Activated gamma-delta T cell (primary cell): ENCODE measurements around the gene GPX4.
A peak's percentile ranks its signal among the peaks of the same experiment; 100 is the strongest.

Source experiments
- DNase-seq: peaks from one replicate; lab custom pipeline; 2025; lab: John Stamatoyannopoulos, UW

GPX4 gene

GRCh38 chr19:1084024-1084868 lies 19.5 kb upstream of the GPX4 start:
- DNase-seq: no peak

- DNase-seq: no peak
These were observed 18.6 kb upstream of the GPX4 start for GRCh38 chr19:1085053-1085658.

GRCh38 chr19:1085676-1086442 lies 17.9 kb upstream of the GPX4 start:
- DNase-seq: no peak

- DNase-seq: no peak
These were observed 17.2 kb upstream of the GPX4 start for GRCh38 chr19:1086613-1087012.

GRCh38 chr19:1087813-1088415 lies 15.9 kb upstream of the GPX4 start:
- DNase-seq: no peak

GRCh38 chr19:1088416-1089010 lies 15.3 kb upstream of the GPX4 start:
- no peak for DNase-seq

GRCh38 chr19:1089126-1089771 lies 14.5 kb upstream of the GPX4 start:
- no peak for DNase-seq

- DNase-seq: no peak
These were observed 13.9 kb upstream of the GPX4 start for GRCh38 chr19:1089891-1090290.

GRCh38 chr19:1090731-1091543 lies 12.9 kb upstream of the GPX4 start:
- DNase-seq: no peak

GRCh38 chr19:1091544-1092175 lies 12.1 kb upstream of the GPX4 start:
- no peak for DNase-seq

- no peak for DNase-seq
These were observed 10.5 kb upstream of the GPX4 start for GRCh38 chr19:1093330-1093729.

GRCh38 chr19:1093811-1094553 lies 9.8 kb upstream of the GPX4 start:
- DNase-seq: no peak

- no peak for DNase-seq
These were observed 9.2 kb upstream of the GPX4 start for GRCh38 chr19:1094655-1094977.

- peak; percentile 97 for DNase-seq
These were observed 8.7 kb upstream of the GPX4 start, which contains the start of gene POLR2E for GRCh38 chr19:1094978-1095701. POLR2E (minus strand) TSS chr19:1095375; CDS start chr19:1095315, 60 bp downstream.

- DNase-seq: no peak
These were observed 6.0 kb upstream of the GPX4 start for GRCh38 chr19:1097810-1098176.

GRCh38 chr19:1098177-1099051 lies 5.4 kb upstream of the GPX4 start:
- no peak for DNase-seq

- DNase-seq: no peak
These were observed 2.5 kb upstream of the GPX4 start for GRCh38 chr19:1101337-1101698.
